COLO829 (cell line): Measurements from ENCODE around the gene RFTN1.

Experiments
- DNase-seq: peaks from one replicate; pipeline ENCODE4 v3.0.0; 2012; ENCODE audit warnings: low spot score

RFTN1 gene

DNA sequence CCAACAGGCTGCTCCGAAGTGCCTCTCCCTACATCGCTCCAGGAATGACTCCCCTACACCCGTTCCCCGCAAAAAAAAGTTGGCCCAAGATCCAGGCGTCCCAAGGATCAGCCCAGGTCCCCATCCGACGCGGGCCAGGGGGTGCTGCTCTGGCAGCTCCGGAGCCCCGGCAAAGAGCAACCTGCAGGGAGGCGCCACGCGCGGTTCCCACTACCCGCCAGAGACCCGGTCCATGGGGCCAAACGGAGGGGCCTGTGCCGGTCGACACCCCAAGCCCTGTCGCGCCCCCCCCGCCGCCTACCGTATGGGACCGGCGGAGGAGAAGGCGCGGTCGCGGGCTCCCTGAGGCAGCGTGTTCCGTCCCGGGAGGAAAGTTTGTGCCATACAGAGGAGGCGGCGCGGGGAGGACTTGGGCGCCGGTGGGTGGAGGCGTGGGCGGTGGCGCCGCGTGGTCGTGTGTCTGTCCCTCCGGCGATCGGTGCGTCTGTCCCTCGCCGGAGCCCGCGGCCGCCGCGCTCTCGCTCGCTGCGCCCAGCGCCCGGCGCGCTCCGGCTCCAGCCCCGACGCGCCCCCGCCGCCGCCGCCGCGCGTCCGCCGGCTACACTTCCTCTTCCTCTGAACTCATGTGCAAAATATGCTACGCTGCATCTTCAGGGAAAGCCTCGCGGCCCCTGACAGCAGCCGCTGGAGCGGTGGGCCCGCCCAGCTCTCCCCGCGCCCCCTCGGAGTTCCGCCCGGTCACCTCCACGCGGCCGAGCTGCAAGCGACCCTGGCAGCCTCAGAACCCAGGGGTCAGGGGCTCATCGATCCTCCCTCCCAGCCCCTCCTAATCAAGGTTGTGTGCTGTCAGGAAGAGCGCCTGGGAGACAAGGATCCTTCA lies at the start of gene RFTN1:
Gene RFTN1 (minus strand): TSS at position 559 of the 880 bp plus-strand sequence. CDS start 19,830 bp downstream, outside the sequence.
- peak; percentile 14 for DNase-seq

- no peak for DNase-seq
These were observed 46.3 kb upstream of the RFTN1 start for GRCh38 chr3:16559653-16560365.

GRCh38 chr3:16554126-16554525 lies 40.6 kb upstream of the RFTN1 start:
- no peak for DNase-seq

- no peak for DNase-seq
These were observed 39.3 kb upstream of the RFTN1 start for GRCh38 chr3:16552757-16553156.

- no peak for DNase-seq
These were observed 38.0 kb upstream of the RFTN1 start for GRCh38 chr3:16551342-16551976.

GRCh38 chr3:16550676-16551341 lies 37.3 kb upstream of the RFTN1 start:
- peak; percentile 48 for DNase-seq

DNA sequence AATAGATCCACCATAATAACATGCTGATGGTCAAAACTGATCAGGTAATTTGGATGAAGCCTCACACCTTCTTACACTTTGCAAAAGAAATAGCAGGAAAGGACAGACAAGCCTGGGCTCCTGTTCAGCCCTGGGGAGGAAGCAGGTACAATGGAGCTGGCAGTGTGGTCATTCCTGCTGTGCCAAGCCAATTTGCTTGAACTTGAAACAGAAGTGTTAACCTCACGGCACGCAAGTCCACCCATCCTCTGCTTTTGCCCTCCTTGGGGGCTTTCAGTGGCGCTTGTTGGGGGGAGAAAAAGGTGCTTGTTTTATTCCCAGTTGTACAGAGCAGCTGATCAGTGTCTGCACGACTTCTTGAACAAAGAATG lies 36.8 kb upstream of the RFTN1 start:
- DNase-seq = no peak

GRCh38 chr3:16548721-16549120 lies 35.2 kb upstream of the RFTN1 start:
- no peak for DNase-seq

DNA sequence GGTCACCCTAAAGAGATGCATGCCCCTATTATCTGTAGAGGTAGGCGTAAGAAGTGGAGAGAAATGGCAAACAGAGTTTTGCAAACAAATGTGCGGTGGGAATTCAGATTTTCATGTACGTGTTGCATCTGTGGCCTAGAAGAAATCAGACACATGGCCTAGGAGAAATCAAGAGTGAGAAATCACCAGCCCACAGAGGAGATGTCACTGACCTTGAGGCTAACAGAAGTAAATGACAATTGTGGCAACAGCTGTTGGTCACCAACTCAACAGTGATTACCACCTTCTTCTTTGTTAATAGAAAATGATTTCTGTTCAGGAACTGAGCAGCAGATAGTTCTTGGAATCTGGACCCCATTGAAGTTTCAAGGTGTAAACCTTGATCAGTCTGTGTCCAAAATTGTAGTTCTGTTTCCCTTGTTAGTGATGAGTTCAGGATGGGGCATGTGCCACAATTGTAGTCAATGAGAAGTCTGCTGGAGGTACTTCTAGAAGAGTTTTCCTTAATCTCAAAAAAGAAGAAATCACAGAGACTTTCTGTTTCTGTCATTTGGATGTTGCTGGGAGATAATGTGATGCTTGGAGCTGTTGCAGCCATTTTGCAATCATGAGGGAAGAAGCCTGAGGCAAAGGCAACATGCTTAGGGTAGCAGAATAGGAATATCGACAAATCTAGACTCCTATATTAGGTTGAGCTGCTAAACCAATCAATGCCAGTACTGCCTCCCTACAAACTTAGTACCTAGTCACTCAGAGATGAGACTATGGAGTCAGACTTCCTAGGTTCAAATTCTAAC lies 34.3 kb upstream of the RFTN1 start:
- DNase-seq = no peak

DNA sequence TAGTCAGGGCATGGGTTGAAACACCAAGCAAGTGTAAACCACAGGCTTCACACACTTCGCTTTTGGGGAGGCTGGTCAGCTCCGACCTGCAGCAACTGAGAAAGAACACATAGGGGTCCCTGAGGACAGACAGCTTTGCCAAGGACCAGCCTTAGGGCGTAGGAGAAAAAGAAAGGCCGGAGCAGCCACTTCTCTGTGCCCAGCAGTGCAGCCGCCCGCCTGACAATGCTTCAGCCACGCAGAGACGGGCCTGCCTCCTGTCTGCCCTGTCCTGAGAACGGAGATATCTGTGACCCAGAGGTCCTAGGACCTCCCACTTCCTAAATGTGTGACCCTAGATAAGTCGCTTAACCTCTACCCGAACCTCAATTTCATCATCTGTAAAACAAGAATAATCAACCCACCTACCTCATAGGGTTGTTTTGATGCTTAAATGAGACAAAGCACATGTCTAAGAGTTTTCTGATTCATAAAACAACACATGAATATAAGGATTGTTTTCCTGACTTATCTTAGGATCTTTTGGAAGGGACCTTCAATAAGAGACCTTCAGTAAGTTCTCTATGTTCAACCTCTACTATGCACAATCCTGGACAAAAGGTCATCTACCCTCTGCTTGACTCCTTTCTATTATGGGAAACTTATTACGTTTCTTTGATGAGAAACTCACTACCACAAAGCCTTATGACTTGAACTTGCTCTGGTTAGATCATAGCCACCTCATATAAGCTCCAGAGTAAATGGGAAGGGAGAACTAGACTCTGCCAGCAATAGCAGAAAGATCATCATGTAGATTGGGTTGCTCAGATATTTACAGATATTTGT lies 32.9 kb upstream of the RFTN1 start:
- DNase-seq = peak; percentile 27

- no peak for DNase-seq
These were observed 32.1 kb upstream of the RFTN1 start for GRCh38 chr3:16545413-16546185.

- no peak for DNase-seq
These were observed 29.9 kb upstream of the RFTN1 start for GRCh38 chr3:16543242-16543864.

DNA sequence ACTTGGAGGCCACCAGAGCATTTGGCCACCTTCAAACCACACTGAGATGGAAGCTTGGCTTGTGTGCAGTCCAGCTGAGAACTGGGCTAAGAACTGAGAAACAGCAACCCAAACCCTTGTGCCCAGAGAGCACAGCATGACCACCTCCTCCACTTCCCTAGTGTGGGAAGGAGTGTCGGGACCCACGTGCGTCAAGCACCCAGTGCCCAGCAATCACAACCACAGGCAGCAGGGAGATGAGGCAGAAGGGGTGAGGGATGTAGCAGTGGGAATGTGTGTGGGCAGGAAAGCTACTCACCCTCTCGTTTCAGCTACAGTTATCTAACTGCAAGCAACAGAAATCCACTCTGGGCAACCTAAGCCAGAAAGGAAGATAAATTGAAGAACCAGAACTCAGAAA lies 25.0 kb upstream of the RFTN1 start:
- no peak for DNase-seq

DNA sequence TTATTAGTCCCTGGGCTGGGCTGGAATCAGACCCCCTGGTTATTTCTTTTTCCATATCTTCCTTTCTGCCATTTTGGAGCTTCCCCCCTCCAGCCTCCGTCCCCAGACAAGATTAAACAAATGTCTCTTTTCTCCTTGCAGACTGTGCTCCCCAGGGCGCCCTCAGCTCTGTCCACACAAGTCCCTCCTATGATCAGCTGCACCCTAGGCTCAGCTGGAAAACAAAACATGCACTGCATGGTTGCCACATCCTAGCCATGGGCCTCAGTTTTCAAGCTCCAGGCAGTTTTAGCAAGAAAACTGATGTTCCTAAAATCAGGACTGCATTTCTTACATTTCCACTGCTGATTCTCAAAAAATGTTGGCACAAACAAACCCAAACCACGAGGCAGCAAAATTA lies 23.5 kb upstream of the RFTN1 start:
- DNase-seq = no peak

GRCh38 chr3:16536344-16536663 lies 22.8 kb upstream of the RFTN1 start:
- no peak for DNase-seq

GRCh38 chr3:16534640-16535262 lies 21.3 kb upstream of the RFTN1 start:
- DNase-seq = no peak

GRCh38 chr3:16533928-16534574 lies 20.6 kb upstream of the RFTN1 start:
- no peak for DNase-seq

DNA sequence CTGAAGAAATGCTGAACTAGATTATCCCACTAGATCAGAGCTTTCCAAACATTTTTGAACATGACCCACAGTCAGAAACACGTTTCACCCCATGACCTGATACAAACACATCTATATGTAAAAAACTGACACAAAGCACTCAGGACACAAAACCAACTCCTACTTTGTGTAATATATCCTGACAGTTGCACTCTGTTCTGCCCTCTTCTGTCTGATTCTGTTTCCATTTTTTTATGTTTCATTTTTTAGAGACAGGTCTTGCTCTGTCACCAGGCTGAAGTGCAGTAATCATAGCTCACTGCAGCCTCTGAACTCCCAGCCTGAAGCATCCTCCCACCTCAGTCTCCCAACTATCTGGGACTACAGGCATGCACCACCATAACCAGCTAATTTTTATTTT lies 15.8 kb upstream of the RFTN1 start:
- no peak for DNase-seq

- DNase-seq = no peak
These were observed 15.1 kb upstream of the RFTN1 start for GRCh38 chr3:16528581-16528993.
